ENCODE measurements around the gene CSNK1G2.
A peak's percentile ranks its signal among the peaks of the same experiment; 100 is the strongest.

CSNK1G2 gene

DNA sequence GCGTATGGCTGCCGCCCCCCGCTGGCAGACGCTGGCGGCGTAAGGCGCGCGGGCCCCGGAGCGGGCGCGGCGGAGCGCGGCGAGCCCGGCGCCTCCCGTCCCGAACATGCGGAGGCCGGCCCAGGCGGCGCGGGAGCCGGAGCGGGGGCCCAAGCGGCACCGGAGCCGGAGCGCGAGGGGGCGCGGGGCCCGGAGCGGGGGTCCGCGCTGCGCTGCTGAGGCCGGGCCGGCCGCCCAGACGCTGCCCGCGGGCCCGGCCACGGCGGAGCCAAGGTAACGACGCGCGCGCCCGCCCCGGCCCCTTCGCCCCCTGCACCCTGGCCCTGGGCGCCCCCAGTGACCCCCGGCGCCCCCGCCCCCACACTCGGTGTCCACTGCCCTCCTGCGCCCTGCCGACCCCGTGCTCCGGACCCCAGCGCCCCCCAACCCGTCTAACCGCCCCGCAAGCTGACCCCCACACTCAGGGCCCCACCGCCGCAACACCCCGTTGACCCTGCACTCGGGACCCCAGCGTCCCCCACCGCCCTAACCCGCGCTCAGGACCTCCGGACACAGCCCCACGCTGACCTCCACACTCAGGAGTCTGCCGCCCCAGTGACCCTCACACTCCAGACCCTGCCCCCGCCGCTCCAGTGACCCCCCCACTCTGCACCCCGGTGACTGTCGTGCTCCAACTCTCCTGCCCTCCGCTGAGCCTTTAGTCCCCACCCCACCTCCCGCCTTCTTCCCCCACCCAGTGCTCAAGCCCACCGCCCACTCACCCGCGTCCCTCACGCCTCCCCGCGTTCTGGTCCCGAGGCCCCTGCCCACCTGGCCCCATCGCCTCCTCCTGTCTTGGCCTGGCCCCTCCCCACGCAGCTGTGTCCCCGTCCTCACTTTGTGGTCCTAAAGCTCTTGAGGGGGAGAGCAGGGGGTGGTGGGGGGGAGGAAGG, at the start of gene CSNK1G2:
Gene CSNK1G2, plus strand, starts transcription at position 27 of the 932 bp plus-strand sequence. CDS start 28,601 bp downstream, outside the sequence.
- no peak for DNase-seq

DNA sequence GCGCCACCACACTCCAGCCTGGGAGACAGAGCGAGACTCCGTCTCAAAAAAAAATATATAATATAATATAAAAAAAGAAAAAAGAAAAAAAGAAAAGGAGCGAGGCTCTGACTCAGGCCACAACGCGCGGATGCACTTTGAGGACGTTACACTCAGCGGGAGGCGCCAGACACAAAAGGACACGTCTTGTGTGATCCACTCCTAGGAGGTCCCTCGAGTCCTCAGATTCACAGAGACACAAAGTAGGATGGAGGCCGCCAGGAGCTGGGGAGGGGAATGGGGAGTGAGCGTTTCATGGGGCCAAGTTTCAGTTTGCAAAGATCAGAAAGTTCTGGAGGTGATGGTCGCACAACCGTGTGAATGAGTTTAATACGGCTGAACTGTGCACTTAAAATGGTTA, 47.2 kb upstream of the CSNK1G2 start:
- no peak for DNase-seq

DNA sequence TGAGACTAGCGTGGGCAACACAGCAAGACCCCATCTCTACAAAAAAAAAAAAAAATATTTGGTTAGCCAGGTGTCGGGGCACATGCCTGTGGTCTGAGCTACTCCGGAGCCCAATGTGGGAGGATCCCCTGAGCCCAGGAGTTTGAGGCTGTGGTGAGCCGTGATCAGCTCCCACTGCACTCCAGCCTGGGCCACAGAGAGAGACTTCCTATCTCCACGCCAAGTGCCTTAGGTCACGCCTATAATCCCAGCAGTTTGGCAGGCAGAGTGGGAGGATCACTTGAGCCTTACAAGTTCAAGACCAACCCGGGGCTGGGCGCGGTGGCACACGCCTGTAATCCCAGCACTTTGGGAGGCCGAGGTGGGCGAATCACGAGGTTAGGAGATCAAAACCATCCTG, 44.5 kb upstream of the CSNK1G2 start:
- no peak for DNase-seq

- DNase-seq = no peak
Measured at GRCh38 chr19:1901940-1902404, 39.0 kb upstream of the CSNK1G2 start.

- DNase-seq = no peak
Measured at GRCh38 chr19:1902923-1903322, 38.0 kb upstream of the CSNK1G2 start.

GRCh38 chr19:1904860-1905109, 36.2 kb upstream of the CSNK1G2 start:
- DNase-seq = no peak

- peak; percentile 99 for DNase-seq
Measured at GRCh38 chr19:1905110-1905862, 35.7 kb upstream of the CSNK1G2 start, which contains the start of the genes ADAT3 and SCAMP4. Gene ADAT3, plus strand, starts transcription at chr19:1905399. Its CDS starts 6,649 bp downstream, at chr19:1912048. Gene SCAMP4, plus strand, starts transcription at chr19:1905399. Its CDS starts 9,621 bp downstream, at chr19:1915020.

GRCh38 chr19:1905863-1906375, 35.1 kb upstream of the CSNK1G2 start:
- DNase-seq = no peak

DNA sequence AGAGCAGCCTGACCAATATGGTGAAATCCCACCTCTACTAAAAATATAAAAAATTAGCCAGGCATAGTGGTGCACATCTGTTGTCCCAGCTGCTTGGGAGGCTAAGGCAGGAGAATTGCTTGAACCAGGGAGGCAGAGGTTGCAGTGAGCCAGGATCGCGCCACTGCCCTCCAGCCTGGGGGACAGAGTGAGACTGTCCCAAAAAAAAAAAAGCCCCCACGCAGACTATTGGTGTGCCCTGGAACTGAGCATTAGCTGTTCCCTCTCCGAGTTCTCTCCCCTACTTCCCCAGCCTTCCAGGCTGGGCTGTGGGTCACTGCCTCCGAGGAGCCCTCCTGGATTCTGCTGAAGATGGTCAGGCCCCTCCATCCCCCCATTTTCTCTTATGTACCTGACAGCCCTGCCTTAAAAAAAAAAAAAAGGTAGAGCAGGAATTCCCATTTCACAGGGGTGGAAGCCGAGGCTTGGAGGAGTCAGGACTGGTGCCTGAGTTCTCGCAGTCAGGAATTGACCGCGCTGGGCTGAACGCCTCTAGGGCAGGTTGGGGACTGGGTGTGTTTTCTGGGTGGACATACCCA, 33.9 kb upstream of the CSNK1G2 start:
- no peak for DNase-seq

DNA sequence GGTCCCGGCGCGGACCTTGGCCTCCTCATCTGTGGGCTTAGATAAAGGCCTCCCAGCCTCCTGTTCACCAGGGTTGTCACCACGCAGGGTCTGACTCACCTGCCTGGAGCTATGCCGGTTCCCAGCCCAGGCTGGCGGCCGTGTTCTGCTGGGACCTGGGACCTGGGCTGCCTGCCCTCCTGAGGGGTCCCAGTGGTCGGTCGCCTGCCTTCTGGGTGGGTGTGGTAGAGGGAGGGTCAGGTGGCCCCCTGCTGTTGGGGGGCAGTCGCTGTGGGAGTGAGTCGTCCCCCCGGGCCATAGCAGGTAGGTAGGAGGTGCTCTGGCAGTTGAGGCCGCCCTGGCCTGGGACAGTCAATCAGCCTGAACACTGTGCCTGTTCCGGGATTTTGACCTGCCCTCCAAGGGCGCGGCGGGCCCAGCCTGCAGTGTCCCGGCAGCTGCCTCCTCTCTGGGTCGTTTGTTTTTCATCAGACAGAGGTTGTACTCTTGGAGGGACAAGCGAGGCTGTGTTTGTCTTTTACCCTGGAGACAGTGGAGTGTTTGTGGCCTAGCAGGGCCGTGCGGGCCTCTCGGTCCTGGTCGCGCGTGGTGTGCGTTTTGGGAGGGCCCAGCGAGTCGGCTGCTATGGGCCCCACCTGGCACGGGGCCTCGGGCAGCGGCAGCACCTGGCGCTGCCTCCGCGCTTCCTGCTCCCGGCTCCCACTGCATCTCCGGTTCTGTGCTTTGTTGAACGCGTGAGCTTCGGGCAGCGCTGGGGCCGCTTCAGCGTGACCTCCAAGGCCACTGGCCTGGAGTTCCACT, 33.2 kb upstream of the CSNK1G2 start:
- DNase-seq = no peak

DNA sequence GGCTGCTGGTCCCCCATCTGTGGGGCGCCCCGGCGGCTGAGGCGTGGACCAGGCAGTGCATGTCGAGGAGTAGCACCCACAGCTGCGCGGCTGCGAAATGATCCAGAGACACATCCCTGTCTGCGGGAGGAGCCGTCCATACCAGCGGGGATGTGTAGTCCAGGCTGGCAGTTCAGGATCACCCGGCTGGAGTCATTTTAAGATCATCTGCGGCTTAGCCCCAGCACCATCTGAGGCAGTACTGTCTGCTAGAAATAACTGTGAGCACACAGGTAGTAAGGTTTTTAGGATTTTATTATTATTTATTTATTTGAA, 32.7 kb upstream of the CSNK1G2 start:
- no peak for DNase-seq

- DNase-seq = no peak
Measured at GRCh38 chr19:1909761-1910080, 31.3 kb upstream of the CSNK1G2 start.

- no peak for DNase-seq
Measured at GRCh38 chr19:1910177-1910576, 30.8 kb upstream of the CSNK1G2 start.

DNA sequence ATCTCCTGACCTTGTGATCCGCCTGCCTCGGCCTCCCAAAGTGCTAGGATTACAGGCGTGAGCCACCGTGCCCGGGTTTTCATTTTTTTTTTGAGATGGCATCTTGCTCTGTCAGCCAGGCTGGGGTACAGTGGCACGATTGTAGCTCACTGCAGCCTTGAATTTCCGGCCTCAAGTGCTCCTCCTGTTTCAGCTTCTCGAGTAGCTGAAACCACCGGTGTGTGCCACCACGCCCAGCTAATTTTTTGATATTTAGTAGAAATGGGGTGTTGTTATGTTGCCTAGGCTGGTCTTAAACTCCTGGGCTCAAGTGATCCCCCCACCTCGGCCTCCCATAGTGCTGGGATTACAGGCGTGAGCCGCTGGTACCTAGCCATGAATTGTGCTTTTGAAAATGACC, 29.9 kb upstream of the CSNK1G2 start:
- no peak for DNase-seq

- DNase-seq = no peak
Measured at GRCh38 chr19:1911995-1912394, 29.0 kb upstream of the CSNK1G2 start.

GRCh38 chr19:1912760-1913505, 28.0 kb upstream of the CSNK1G2 start:
- DNase-seq = no peak

DNA sequence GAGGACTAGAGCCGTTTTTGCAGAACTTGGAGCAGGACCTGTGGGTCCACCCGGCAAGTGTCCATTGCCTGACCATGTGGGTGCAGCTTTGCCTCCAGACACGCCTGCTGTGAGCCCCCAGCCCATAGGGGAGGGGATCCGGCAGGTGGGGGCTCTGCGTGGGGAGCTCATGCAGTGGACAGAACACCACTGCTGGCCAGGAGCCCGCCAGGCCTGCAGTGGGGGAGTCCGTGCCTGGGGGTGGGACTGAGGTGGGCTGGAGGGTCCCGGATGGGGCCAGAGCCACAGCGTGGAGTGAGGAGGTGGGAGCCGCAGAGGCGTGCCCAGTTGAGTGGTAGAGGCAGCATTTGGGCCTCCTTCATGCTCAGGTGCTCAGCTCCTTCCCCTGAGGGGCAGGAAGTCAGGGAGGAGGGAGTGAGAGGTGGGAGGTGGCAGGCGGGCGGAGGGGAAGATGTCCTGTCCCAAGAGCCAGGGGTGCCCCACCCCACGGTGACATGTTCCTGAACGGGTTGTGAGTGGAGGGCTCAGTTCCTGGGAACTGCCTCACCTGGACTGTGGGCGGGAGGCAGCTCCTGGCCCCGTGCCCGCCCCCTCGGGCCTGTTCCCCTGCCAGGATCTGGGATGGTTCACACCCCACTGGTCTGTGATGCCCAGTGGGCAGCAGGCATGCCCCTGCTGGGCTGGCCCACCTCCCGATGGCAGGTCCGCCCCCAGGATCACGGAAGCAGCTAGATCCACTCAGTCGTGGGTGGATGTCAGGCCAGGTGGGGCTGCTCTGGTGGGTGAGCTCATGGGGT, 27.0 kb upstream of the CSNK1G2 start:
- no peak for DNase-seq

DNA sequence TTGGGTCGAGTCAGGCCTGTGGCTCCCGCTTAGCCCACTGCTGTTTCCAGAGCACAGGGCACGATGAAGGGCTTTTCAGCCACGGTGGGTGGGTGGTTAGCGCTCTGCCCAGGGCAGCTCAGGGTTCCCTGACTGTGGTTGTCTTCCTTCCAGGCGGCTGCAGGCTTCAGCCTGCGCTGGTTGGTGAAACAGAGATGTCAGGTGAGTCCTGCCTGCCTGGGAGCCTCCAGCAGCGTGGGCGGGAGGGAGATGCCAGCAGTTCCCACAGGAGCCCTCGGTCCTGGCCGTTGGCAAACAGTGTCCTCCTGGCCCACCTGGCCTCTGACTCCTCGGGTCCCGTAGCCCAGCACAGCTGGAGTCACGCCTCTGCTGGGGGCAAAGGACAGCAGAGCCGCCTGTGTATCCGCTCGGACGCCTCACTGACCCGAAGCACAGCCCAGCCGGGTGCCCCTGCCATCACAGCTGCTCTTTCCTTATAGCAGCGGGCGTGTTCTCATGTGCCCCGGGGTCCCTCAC, 26.1 kb upstream of the CSNK1G2 start:
- DNase-seq = no peak

DNA sequence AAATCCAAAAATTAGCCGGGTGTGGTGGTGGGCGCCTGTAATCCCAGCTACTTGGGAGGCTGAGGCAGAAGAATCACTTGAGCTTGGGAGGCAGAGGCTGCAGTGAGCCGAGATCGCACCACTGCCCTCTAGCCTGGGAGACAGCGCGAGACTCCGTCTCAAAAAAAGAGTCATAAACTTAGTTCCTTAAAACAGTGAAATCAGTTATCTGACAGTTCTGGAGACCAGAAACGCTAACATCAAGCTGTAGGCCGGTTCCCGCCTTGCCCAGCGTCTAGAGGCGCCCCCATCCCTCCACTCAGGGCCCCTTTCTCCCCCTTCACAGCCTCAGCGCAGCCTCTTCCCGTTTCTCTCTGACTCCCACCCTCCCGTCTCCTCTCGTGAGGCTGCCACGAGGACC, 23.8 kb upstream of the CSNK1G2 start:
- DNase-seq = no peak

DNA sequence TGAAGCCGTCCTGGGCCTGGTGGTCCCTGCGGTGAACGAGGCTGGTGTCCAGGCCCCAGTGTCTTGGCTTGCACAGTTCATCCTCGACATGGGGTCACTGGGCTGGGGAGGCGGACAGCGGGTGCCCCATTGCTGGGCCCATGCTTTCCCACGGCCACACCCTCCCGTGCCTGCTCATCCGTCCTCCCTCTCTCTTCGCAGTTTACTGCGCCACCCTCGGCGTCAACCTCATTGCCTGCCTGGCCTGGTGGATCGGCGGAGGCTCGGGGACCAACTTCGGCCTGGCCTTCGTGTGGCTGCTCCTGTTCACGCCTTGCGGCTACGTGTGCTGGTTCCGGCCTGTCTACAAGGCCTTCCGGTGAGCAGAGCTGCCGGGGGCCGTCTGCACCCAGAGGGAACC, 23.0 kb upstream of the CSNK1G2 start:
- DNase-seq = no peak

DNA sequence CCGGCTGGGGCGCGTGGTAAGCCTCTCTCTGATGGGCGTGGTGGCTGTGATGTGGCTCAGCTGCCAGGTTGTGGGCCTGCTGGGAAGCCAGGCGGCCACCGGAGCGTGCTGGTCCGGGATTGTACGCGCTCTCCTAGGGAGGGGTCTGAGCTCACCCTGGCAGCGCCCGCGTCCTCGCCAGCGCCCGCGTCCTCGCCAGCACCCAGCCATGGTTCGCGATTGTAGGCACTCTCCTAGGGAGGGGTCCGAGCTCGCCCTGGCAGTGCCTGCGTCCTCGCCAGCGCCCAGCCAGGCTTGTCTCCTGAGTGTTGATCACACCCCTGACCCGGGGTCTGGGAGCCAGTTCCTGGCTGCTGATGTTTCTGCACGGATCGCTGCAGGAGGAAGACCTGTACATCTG, 22.0 kb upstream of the CSNK1G2 start:
- no peak for DNase-seq

Data from EL (cell line).